Measurements from ENCODE around the gene AKAP13.
"Not testable (repeated sequence)": the region's sequence is repeated elsewhere in the genome, so short reads cannot be mapped to it uniquely, and the experiment has no call there.

The AKAP13 gene

DNA sequence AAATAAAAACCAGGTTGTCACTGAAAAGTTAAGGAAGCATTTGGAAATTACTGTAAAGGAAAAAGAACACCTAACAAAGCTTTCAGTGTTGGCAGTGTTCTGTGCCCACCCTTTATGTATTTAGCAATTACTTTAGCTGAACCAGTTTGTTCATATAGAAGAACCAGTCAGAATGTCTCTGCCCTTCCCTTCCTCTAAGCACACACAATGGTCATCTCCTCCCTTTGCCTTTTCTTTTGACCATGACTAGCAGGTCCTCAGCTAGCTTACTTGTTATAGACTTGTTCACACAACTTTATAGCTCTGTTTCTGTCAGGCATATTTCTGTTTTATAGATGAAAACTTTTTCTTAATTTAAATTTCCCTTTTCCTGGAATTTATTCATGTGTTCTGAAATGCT lies 59.6 kb downstream of the AKAP13 start:
- Histone ChIP-seq H4K20me1 (ENCODE audit: low read depth, low read length) (peaks cover 10% of the 10 kb centered on the region), H3K4me2 (ENCODE audit: low read depth, low read length, poor library complexity, severe bottlenecking) (peak overlapping the region; percentile 58), H3K4me3 (ENCODE audit: insufficient read depth, low read length, poor library complexity, severe bottlenecking) (no peak overlapping the region), H3F3A (ENCODE audit: insufficient read depth) (peaks cover 43% of the 10 kb centered on the region), H3K79me2 (ENCODE audit: insufficient read depth, low read length) (peaks cover 49% of the 10 kb centered on the region), H3K36me3 (ENCODE audit: low read length) (no peaks in the 10 kb centered on the region), H2AFZ (ENCODE audit: low read depth, low read length, severe bottlenecking) (no peak overlapping the region), H3K9me2 (replicated peaks; ENCODE audit: insufficient read depth, low read length) (no peaks in the 10 kb centered on the region), H3K9me3 (ENCODE audit: insufficient read depth, low read length) (no peaks in the 10 kb centered on the region), H3K9ac (ENCODE audit: low read length) (no peak overlapping the region), H3K27ac (ENCODE audit: low read depth, low read length) (peak overlapping the region; percentile 66), H3K27me3 (ENCODE audit: low read length) (no peaks in the 10 kb centered on the region)
- TF ChIP-seq, protein P1, sequence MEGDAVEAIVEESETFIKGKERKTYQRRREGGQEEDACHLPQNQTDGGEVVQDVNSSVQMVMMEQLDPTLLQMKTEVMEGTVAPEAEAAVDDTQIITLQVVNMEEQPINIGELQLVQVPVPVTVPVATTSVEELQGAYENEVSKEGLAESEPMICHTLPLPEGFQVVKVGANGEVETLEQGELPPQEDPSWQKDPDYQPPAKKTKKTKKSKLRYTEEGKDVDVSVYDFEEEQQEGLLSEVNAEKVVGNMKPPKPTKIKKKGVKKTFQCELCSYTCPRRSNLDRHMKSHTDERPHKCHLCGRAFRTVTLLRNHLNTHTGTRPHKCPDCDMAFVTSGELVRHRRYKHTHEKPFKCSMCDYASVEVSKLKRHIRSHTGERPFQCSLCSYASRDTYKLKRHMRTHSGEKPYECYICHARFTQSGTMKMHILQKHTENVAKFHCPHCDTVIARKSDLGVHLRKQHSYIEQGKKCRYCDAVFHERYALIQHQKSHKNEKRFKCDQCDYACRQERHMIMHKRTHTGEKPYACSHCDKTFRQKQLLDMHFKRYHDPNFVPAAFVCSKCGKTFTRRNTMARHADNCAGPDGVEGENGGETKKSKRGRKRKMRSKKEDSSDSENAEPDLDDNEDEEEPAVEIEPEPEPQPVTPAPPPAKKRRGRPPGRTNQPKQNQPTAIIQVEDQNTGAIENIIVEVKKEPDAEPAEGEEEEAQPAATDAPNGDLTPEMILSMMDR (IDR thresholded peaks at IDR 0.05; ENCODE audit: insufficient read depth, low read length, poor library complexity, severe bottlenecking): no peak
- TF ChIP-seq EZH2phosphoT487 (conservative IDR thresholded peaks at IDR 0.05; ENCODE audit: low read length): no peak

DNA sequence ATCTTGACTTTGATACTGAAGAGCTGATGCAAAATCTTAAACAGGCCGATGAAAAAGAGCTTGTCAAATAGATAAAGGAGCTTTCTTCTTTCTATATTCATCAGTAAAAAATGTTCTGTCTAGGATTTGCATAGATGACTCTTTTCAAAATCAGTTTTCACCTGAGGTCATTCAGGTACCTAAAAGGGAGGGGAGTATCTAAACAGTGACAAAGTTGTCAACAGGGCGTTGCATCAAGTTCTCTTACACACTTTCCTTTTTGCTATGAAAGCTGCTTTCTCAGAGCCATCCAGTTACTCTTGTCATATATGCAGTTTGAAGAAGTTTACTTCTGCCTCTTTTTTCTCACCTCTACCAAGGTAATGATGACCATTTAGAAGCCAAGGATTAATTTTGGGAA lies 60.0 kb downstream of the AKAP13 start:
- H3F3A ChIP-seq (ENCODE audit: insufficient read depth): peaks cover 48% of the 10 kb centered on the region
- H3K9me3 ChIP-seq (ENCODE audit: insufficient read depth, low read length): no peaks in the 10 kb centered on the region
- H3K4me2 ChIP-seq (ENCODE audit: low read depth, low read length, poor library complexity, severe bottlenecking): peak overlapping the region; percentile 58
- H4K20me1 ChIP-seq (ENCODE audit: low read depth, low read length): peaks cover 10% of the 10 kb centered on the region
- H3K27me3 ChIP-seq (ENCODE audit: low read length): no peaks in the 10 kb centered on the region
- TF ChIP-seq, protein P1 (IDR thresholded peaks at IDR 0.05; ENCODE audit: insufficient read depth, low read length, poor library complexity, severe bottlenecking): no peak
- TF ChIP-seq EZH2phosphoT487 (conservative IDR thresholded peaks at IDR 0.05; ENCODE audit: low read length): no peak
- H3K79me2 ChIP-seq (ENCODE audit: insufficient read depth, low read length): peaks cover 54% of the 10 kb centered on the region
- H3K4me3 ChIP-seq (ENCODE audit: insufficient read depth, low read length, poor library complexity, severe bottlenecking): no peak overlapping the region
- H2AFZ ChIP-seq (ENCODE audit: low read depth, low read length, severe bottlenecking): no peak overlapping the region
- peak overlapping the region; percentile 66 for H3K27ac ChIP-seq (ENCODE audit: low read depth, low read length)
- no peak overlapping the region for H3K9ac ChIP-seq (ENCODE audit: low read length)
- no peaks in the 10 kb centered on the region for H3K9me2 ChIP-seq (replicated peaks; ENCODE audit: insufficient read depth, low read length)
- H3K36me3 ChIP-seq (ENCODE audit: low read length): no peaks in the 10 kb centered on the region

DNA sequence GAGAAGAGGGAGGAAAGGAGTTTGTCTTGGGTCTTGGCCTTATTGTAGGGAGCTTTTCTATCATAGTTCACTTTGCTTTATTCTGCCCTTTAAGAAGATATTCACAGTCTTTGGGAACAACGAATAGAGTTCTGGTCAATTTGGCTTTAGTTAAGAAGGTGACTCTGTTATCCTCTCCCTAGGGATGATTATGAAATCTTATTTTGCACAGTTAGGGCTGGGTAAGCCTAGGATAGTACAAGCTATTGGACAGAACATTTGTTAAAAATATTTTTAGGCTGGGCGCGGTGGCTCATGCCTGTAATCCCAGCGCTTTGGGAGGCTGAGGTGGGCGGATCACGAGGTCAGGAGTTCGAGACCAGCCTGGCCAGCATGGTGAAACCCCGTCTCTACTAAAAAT lies 61.5 kb downstream of the AKAP13 start:
- Histone ChIP-seq H3K27ac (ENCODE audit: low read depth, low read length) (peak overlapping the region; percentile 66), H3K4me2 (ENCODE audit: low read depth, low read length, poor library complexity, severe bottlenecking) (peak overlapping the region; percentile 58), H4K20me1 (ENCODE audit: low read depth, low read length) (peaks cover 10% of the 10 kb centered on the region), H3K79me2 (ENCODE audit: insufficient read depth, low read length) (peaks cover 68% of the 10 kb centered on the region), H3F3A (ENCODE audit: insufficient read depth) (peaks cover 51% of the 10 kb centered on the region)
- not testable (repeated sequence) for H3K27me3 ChIP-seq (ENCODE audit: low read length); H3K4me3 ChIP-seq (ENCODE audit: insufficient read depth, low read length, poor library complexity, severe bottlenecking); H3K9me2 ChIP-seq (replicated peaks; ENCODE audit: insufficient read depth, low read length); H3K36me3 ChIP-seq (ENCODE audit: low read length); H3K9ac ChIP-seq (ENCODE audit: low read length); H3K9me3 ChIP-seq (ENCODE audit: insufficient read depth, low read length); H2AFZ ChIP-seq (ENCODE audit: low read depth, low read length, severe bottlenecking)

DNA sequence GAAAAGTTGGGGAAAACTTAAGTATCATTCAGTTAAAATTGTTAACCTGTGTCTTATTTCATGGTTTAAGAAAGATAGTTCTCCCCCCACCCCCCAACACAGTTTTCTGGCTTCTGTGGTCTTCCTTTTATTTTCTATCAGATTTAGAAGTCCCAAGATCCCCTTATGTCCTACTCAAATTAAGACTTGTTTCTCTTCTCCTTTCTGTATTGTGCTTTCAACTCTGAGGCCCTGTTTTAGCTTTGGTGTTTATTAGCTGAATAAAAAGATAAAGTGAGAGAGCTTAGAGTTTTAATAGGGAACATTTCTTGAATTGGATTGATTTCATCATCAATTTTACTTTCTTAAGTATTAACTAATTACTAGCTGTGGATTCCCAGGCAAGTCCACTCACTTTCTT lies 62.6 kb downstream of the AKAP13 start:
- Histone ChIP-seq H3K9me2 (replicated peaks; ENCODE audit: insufficient read depth, low read length) (no peaks in the 10 kb centered on the region), H3K4me3 (ENCODE audit: insufficient read depth, low read length, poor library complexity, severe bottlenecking) (peak overlapping the region; percentile 32), H3K79me2 (ENCODE audit: insufficient read depth, low read length) (peaks cover 80% of the 10 kb centered on the region), H3K27ac (ENCODE audit: low read depth, low read length) (peak overlapping the region; percentile 84), H3F3A (ENCODE audit: insufficient read depth) (peaks cover 60% of the 10 kb centered on the region), H3K27me3 (ENCODE audit: low read length) (no peaks in the 10 kb centered on the region), H3K36me3 (ENCODE audit: low read length) (no peaks in the 10 kb centered on the region), H3K9ac (ENCODE audit: low read length) (peak overlapping the region; percentile 21), H3K9me3 (ENCODE audit: insufficient read depth, low read length) (no peaks in the 10 kb centered on the region), H4K20me1 (ENCODE audit: low read depth, low read length) (peaks cover 10% of the 10 kb centered on the region), H2AFZ (ENCODE audit: low read depth, low read length, severe bottlenecking) (no peak overlapping the region), H3K4me2 (ENCODE audit: low read depth, low read length, poor library complexity, severe bottlenecking) (peak overlapping the region; percentile 84)
- TF ChIP-seq, protein P1 (IDR thresholded peaks at IDR 0.05; ENCODE audit: insufficient read depth, low read length, poor library complexity, severe bottlenecking): no peak
- TF ChIP-seq EZH2phosphoT487 (conservative IDR thresholded peaks at IDR 0.05; ENCODE audit: low read length): no peak

Data from SU-DHL-6 (cell line).